Umbilical cord (tissue), 2 donors: ENCODE data around the gene CTNNA3. TPM values are rescaled to one million over a fixed set of nuclear protein-coding genes. Genes with fewer than 3 reads are reported as not detected.

Experiments
- DNase-seq: peaks from one replicate; pipeline ENCODE4 v3.0.0-alpha.2; 2015; ENCODE audit warnings: low spot score
- total RNA-seq: library from RNA; depleted of rRNA; stranded (reverse); fragments of >200 nt; gene quantifications from one replicate; pipeline ENCODE4 v1.2.3, GENCODE V29; 2014; ENCODE audit warnings: low replicate concordance; ENCODE audit not compliant: insufficient read depth

CTNNA3 gene
- total RNA-seq, 1 donor from 2014 or later = 32.7 TPM

DNA sequence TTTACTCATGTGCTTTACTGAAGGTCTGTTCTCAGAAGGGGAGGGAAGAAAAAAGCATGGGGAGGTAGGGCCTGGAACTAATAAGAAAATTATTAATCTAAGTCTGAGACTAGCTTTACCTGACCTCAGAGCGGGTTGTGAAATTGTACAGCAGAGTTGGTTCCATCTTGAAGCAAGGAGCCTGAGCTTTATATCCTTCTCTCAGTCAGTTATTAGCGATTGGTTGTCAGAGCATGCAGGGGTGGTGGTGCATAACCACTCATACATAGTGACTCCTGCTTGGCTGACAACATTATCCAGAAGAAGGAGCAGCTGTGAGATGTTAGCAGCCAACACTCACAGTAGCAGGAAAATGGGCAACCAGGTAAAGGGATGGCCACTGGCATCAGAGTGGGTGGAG, 1746.5 kb downstream of the CTNNA3 start:
- no peak for DNase-seq

DNA sequence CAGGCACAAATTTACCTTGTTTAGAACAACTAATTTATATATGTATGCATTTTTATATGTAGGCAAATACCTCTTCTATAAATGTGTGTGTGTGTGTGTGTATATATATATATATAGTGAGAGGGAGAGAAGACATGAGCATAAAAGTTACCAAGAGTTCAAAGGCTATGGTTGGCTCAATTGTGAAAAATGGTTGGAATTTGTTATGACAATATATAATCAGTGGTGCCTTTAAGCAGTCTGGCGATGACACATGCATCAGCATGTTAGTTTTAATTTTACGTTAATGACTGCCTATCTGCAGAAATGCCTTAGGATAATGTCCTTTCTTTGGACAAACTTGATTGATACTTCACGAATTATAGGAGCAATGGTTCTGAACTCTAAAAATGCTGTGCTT, 1750.9 kb downstream of the CTNNA3 start:
- DNase-seq = peak; percentile 1

- no peak for DNase-seq
Measured at GRCh38 chr10:65943451-65943850, 1752.5 kb downstream of the CTNNA3 start.

DNA sequence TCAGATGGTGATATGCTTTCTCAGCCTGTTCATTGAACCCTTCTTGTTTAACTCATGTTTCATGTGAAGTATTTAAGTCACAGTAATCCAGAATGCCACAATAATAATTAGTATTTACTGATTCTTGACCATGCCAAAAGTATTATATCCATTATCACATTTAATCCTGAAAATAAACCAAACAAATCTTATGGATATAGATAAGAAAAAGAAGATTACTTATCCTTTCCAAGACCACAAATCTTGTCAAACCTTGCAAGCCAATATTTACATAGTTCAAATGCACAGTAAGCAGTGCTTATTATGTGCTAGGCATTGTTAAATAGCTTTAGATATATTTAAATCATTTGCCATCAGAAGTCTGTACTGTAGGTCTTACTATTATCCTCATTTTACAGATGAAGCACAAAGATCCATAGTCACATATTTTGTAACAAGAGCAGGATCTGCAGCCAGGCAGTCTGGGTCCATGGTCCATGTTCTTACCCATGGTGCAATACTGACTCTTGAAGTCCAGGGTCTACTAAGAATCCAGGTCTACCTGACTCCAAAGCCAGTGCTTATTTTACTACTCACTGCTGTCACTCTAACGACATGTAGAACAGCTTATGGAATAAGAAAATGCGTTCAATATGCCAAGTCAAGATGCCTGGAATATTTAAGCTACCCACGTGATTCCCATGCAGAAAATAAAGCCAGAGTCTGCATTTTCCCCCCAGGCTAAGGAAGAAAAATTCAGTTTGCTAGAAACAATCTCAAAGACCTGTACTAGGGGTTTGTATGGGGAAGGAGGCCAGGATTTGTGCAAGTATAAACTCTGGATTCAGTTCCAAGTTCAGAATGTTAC, 1755.0 kb downstream of the CTNNA3 start:
- DNase-seq = peak; percentile 72

GRCh38 chr10:65940105-65940504, 1755.9 kb downstream of the CTNNA3 start:
- no peak for DNase-seq

GRCh38 chr10:65931291-65932070, 1764.5 kb downstream of the CTNNA3 start:
- peak; percentile 14 for DNase-seq

DNA sequence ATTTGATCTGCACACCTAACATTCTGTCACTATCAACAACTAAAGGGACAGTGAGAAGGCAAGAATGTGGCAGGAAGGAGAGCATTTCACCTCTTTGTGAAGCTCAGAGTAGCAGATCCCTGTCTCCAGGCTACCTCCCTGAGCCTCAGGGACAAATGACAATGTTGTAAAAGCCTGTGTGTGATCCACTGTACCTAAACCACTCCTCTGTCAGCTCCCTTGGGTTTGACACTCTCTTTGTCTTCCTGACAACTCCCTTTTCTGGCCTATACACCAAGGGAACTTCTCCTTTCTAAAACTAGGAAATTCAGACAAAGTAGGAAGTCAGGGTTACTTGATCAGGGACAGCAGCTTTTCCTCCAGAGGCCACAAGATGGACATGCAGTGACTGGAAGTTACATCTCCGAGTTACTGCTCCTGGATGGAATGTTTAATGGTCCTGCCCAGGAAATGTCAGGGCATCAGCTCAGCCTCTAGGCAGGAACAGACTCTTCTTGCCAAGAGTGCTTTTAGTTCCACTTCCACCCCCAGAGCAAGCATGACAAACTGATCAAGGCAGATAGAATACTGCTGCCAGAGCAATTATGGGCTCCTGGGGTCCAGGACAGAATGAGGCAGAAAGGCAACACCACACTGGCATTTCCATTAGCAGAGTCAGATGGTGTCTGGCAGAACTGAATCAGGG, 1784.7 kb downstream of the CTNNA3 start:
- no peak for DNase-seq

DNA sequence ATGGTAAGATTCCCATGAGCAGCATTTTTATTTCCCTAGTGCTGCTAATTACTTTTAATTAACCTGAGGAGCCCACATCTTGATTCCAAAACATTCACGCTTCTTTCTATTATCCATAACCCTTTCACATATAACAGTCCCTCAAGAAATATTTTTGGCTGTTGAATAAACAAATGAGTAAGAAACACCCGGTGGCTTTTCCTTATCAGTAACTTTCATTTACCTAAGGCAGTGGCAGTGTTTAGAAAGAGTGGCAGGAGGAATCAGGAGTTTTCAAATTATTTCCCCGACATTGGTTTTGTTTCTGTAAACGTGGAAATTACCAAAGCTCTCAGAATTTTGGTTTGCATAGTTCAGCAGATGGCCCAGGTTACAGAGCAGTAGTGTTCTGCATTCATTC, 1785.8 kb downstream of the CTNNA3 start:
- no peak for DNase-seq

DNA sequence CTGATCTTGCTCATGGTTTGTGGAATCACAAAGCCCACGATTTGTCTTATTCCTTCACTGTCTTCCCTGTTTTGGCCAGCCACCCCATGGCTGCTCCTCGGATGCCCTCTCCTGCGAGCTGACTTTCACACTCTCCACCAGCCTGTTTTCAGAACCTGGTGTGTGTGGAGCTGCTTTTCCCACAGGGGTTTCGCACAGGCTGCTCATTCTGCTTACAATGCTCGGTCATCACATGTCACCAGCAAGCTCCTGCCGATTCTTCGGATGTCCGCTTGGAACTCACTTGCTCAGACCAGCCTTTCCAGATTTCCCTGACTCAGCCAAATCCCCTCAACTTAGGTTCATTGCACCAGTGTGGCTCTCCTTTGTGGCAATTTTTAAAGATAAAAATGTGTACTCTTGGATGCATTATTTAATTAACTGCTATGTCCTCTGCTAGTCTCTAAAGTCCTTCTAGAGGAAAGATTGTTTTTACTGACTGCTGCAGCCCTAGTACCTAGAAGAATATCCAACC, 1788.7 kb downstream of the CTNNA3 start:
- DNase-seq = no peak

DNA sequence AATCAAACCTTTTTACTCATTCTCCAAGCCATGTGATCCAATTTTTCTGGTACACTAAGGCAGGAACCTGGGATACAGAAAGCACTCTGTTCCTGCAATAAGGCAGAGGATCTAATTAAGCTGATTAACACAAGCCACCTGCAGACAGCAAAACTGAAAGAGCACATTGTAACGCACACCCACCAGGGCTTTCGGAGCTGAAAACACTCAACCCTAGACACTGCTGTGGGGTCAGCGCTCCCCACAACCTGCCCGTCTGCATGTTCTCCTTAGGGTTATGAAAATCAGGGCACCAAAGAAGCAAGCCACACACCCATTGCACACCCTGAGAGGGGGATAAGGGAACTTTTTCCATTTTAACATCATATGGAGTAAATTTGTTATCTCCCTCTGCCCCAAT, 1792.4 kb downstream of the CTNNA3 start:
- no peak for DNase-seq

DNA sequence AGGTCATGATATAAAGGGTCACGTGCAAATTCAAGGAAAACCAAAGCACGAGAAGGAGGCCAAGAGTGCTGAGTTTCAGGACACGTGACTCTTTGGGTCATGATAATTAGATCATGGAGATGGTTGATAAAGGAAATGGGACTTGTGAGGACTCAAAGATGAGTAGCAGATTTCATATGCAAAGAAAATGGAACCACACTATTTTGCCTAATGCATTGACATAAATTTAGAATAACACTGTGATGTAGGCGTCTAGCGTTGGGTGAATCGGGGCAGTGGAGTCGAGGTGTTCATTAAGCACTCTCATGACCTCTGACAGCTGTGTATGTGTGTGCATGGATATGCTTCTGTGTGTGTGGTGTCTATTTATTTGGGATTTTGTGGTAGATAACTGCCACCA, 1795.7 kb downstream of the CTNNA3 start:
- no peak for DNase-seq

- DNase-seq = no peak
Measured at GRCh38 chr10:65898055-65898454, 1797.9 kb downstream of the CTNNA3 start.

GRCh38 chr10:65894961-65895360, 1801.0 kb downstream of the CTNNA3 start:
- no peak for DNase-seq

DNA sequence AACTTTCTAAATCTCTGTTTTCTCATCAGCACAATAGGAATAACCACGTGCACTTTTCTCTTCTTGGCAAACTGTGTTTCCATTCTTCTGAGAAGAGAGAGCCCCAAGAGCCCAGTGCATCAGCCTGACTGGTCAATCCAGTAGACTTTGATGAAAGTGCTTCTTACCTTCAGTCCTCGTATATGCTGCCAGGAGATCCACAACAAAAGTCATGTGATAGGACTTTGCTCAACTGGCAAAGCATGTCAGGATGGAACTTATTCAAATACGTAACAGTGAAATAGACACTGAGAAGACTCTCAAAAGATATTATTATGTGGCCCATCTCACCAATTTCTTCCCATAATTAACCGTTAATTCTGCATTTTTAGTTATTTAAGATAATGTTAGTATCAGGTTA, 1801.6 kb downstream of the CTNNA3 start:
- DNase-seq = no peak

DNA sequence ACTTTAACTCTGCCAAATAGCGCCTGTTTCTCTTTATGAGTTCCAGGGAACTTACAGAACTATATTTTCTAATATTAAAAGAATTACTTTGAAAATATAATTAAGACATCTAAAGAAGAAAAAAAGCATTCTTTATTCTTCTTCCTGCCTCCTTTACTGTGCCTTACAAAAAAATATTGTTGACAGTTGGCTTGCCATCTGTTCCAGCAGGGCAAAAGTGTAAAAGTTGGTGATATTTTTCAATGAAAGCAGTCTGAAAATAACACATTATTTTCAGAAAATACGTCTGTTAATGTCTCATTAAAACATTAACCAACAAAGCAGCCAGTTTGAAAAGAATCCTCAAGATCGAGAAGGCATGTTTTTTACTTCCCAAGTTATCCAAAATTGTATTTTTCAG, 1802.3 kb downstream of the CTNNA3 start:
- DNase-seq = no peak

GRCh38 chr10:65892284-65892683, 1803.7 kb downstream of the CTNNA3 start:
- no peak for DNase-seq

DNA sequence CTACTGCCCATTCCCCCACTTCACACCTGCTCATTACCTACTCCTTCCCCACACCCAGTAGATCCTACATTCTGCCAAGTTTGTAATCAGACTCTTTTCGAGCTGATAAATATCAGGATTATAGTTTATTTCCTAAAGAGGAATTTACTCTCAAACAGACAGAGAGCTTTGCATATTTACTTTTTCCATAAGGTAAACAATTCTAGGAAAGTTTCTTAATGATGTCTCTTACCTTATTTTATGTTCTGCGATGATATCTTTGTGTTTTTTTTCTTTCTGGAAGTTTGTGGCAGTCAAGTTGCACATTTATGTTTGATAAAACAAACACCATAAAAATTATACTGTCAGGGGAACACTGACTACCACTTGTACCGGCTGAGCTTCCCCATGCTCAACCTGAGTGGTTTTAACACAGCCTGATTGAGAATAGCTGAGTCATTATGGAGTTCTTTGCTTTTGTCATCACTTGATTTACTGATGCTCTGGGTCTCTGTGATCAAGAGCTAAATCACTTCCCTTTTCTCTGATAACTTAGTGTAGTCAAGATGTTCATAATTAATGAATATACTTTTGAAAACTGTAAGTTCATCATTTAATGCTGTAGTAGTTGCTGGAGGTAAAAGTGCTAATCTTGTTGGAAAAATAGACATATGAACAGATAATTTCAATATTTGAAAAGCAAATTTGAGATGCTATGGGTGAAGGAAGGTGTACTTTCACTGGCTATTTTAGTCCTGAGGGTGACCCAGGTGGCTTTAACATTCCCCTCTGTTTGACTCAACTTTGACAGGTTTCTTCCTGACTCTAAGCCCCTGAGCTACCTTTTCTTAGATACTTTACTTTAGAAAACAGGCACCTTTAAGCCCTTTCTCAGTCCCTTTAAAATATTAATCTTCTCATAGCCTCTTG, 1804.7 kb downstream of the CTNNA3 start:
- DNase-seq = no peak

- no peak for DNase-seq
Measured at GRCh38 chr10:65864529-65864928, 1831.5 kb downstream of the CTNNA3 start.

DNA sequence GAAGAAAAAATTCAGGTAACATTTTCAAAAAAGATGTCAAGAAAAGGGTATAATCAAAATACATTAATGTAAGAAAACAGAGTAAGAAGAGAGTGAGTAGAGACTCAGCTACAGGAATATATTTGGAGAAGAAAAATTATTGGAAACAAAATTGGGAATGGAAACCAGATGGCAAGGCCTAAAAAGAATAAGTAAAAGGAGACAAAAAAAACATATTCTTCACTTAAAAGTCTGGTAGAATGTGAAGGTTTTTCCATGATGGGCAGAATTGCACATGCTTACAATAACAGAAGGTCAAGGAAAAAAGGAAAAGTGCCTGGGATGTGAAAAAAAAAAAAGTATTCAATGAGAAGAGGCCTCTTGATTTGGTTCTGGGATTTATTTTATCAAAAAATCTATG, 1832.0 kb downstream of the CTNNA3 start:
- DNase-seq = no peak
